ENCODE results near the gene SELENOH.
A peak's percentile ranks its signal among the peaks of the same experiment; 100 is the strongest.
"Not testable (repeated sequence)": the region's sequence is repeated elsewhere in the genome, so short reads cannot be mapped to it uniquely, and the experiment has no call there.

Gene SELENOH, protein sequence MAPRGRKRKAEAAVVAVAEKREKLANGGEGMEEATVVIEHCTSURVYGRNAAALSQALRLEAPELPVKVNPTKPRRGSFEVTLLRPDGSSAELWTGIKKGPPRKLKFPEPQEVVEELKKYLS

DNA sequence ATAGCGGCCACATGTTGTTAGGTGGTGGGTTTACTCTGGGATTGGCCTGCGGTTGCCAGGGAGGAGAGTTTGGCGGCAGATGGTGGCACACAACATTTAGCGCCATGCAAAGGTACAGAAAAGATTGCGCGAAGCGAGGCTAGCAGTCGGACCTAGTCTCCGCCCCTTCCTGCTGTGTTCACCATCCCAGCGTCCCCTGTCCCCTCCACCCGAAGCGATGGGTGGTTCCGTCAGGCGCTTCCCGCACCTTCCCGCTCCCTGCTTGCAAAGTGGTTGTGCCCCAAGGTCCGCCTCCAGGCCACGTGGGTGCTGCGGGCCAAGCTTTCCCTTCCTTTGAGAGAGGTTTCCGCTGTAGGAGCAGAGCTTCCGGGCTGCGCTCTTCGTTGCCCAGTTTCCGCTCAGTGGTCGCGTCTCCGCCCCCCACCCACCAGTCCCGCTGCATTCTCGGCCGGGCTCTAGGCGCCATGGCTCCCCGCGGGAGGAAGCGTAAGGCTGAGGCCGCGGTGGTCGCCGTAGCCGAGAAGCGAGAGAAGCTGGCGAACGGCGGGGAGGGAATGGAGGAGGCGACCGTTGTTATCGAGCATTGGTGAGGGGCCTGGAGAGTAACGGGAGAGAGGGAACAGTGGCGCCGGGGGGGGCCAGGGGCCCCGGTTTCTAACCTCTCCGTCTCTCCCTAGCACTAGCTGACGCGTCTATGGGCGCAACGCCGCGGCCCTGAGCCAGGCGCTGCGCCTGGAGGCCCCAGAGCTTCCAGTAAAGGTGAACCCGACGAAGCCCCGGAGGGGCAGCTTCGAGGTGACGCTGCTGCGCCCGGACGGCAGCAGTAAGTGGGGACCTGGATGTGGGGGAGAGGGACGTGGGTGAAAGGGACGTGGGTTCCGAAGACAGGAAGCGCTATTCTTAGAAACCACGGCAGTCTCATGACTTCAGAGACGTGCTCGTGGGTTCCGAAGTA lies at the start of gene SELENOH:
TSS of gene SELENOH (plus strand) at position 360 of the 955 bp plus-strand sequence. CDS start at position 465, 105 bp downstream.
- DNase-seq (ENCODE audit: low read depth): peak; percentile 87

DNA sequence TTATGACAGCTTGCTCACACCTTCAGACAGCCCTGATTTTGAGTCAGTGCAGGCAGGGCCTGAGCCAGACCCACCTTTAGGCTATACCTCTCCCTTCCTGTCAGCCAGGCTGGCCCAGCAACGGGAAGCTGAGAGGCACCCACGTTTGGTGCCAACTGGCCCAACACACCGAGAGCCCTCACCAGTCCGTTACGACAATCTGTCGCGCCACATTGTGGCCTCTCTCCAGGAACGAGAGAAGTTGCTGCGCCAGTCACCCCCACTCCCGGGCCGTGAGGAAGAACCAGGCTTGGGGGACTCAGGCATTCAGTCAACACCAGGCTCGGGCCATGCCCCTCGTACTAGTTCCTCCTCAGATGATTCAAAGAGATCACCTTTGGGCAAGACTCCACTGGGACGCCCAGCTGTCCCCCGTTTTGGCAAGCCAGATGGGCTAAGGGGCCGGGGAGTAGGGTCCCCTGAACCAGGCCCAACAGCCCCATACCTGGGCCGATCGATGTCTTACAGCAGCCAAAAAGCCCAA lies 42.4 kb upstream of the SELENOH start:
- no peak for DNase-seq (ENCODE audit: low read depth)

DNA sequence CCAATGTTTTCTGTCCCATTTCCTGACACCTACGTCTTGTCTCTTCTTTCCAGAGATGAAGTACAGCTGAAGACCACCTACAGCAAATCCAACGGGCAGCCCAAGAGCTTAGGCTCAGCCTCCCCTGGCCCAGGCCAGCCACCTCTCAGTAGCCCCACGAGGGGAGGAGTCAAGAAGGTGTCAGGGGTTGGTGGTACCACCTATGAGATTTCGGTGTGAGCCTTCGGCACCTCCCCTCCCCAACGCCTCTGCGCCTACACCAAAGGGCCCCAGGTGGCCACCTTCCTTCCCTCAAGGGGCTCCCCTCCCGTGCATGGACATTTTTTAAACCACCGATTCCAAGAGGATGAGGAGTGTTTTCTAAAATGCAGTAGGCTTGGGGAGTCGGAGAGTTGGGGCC lies 41.5 kb upstream of the SELENOH start:
- no peak for DNase-seq (ENCODE audit: low read depth)

DNA sequence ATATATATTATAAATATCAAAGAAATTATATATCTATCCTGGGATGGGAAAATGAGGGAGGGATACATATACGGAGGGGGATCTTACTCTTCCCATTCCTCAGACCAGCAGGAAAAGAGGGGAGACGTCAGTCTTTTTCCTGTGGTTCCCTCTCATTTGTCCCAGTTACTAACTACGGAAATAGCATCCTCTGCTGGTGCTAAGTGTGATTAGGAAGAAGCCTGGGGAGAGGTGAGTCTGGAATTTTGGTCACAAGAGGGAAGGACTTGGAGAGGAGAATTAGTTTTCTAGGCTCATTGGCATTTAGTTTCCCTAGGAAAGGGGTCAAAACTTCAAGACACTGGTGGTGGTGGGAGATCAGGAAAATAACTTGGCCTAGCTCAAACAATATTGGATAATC lies 40.9 kb upstream of the SELENOH start:
- DNase-seq (ENCODE audit: low read depth): no peak

DNA sequence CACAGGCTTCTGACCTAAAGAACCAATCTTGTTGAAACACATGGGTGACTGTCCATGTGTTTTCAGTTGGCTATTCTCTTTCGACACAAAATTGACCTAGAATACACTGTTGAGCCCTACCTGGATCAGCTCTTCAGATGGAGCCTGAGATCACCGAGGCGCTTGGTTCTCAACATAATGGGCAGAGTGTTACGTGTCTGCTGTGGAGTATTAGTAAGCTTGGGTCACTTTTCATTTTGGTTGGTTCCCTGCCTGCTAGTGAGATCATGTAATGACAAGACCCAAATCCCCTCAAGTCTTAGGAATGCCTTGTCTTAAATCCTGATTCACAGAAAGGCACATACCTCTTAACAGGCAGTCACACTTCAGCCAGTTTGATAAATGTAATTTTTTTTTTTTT lies 38.0 kb upstream of the SELENOH start:
- no peak for DNase-seq (ENCODE audit: low read depth)

DNA sequence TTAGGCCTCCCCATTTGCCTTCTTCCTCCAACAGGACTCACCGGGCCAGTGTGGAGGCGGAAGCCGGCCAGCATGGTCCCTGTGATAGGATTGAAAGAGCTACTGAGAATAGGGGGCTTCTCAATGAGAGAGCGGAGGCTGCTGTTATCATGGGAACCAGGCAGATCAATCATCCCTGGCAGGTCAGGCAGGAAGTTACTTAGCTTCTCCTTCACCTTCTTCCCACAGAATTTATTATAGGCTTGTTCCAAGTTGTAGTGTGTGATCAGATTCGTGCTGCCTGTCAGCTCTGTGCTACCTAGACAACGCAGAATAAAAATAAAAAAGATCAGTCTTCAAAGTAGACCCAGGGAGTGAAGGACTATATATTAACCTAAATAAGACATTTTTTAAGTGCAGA lies 36.4 kb upstream of the SELENOH start:
- DNase-seq (ENCODE audit: low read depth): no peak

DNA sequence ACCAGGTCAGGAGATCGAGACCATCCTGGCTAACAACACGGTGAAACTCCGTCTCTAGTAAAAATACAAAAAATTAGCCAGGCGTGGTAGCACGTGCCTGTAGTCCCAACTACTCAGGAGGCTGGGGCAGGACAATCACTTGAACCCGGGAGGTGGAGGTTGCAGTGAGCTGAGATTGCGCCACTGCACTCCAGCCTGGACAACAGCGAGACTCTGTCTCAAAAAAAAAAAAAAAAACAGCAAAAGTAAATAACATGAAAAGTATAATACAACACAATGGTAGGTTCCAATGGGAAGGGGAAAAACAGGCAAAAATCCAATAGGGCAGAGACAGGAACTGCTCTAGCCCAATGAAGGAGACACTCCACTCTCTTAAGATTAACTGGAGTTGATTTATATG lies 35.9 kb upstream of the SELENOH start:
- not testable (repeated sequence) for DNase-seq (ENCODE audit: low read depth)

DNA sequence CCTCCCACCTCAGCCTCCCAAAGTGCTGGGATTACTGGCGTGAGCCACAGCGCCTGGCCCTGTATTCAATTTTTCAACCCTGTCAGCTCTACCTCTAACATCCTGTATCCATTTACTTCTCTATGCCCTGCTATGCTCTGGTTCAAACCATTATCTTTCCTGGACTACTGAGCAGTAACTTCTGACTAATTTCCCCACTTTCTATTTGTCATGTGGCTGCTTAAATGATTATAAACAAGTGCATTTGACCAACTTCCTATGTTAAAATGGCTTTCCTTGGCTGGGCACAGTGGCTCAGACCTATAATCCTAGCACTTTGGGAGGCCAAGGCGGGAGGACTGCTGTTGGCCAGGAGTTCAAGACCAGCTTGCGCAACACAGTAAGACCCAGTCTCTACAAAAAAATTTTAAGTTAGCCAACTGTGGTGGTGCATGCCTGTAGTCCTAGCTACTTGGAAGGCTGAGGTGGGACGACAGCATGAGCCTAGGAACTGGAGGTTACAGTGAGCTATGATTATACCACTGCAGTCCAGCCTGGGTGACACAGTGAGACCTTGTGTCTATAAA lies 31.4 kb upstream of the SELENOH start:
- no peak for DNase-seq (ENCODE audit: low read depth)

DNA sequence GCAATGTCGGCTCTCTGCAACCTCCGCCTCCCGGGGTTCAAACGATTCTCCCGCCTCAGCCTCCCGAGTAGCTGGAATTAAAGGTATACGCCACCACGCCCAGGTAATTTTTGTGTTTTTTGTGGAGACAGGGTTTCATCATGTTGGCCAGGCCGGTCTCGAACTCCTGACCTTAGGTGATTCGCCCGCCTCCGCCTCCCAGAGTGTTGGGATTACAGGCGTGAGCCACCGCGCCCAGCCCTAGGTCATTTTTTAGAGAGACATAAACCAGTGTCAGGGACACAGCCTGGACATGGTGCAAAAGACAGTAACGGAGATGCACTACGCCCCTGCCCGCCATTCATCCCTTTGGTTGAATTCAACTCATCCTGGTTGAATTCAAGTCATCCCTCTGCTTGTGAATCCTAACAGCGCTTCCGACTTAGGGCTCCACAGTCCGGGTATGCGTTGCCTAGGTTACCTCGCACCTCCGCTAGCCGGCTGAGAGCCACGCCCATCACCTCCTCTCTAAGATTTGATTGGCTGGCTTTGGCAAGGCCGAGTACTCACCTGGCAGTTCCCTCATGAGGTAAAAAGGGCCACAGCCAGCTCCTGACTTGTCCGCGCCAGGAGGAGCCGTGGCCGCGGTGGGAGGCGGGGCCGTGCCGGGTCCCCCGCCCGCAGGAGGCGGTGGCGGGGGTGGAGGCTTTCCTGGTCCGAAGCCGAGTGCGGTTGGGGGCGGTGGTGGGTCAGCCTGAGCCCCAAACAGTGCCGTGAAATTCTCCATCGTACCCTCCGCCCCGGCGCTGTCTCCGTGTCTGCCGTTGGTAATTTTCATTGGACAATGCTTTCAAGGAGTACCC lies 29.7 kb upstream of the SELENOH start, which contains the start of gene MED19:
TSS of gene MED19 (minus strand) at position 802 of the 842 bp plus-strand sequence. CDS start at position 766, 36 bp downstream.
- DNase-seq (ENCODE audit: low read depth): peak; percentile 66

DNA sequence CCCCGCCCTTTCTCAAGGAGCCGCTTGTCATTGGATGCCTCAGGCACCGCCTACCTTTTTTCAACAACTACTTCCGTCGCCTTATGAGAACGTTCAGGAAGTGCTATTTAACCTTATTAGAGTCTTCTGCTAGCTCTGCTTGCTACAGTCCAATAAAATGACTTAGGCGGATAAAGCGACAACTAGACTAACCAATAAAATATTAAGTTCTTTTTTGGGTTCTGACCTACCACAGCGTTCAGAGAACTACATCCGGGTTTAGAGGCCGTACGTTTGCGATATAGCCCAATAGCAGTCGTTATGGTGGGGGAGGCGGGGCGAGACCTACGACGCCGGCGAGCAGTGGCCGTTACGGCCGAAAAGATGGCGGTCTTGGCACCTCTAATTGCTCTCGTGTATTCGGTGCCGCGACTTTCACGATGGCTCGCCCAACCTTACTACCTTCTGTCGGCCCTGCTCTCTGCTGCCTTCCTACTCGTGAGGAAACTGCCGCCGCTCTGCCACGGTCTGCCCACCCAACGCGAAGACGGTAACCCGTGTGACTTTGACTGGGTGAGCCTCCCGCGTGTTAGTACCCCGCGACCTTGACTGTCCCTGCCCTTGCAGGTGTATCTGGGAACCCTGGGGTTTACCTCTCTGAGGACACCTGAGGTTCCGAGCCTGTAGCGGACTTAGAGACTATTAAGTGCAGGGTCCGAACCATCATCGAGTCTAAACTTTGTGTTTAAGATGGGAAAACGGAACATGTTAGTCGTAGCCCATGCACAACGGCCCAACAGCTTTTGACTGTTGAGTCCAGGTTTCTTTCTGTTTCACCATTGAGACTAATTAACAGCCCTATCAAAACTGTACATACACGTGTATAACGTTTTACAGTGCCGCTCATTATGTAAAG lies 28.8 kb upstream of the SELENOH start, which contains the start of gene TMX2:
TSS of gene TMX2 (plus strand) at position 338 of the 895 bp plus-strand sequence. CDS start at position 364, 26 bp downstream.
- peak; percentile 80 for DNase-seq (ENCODE audit: low read depth)

DNA sequence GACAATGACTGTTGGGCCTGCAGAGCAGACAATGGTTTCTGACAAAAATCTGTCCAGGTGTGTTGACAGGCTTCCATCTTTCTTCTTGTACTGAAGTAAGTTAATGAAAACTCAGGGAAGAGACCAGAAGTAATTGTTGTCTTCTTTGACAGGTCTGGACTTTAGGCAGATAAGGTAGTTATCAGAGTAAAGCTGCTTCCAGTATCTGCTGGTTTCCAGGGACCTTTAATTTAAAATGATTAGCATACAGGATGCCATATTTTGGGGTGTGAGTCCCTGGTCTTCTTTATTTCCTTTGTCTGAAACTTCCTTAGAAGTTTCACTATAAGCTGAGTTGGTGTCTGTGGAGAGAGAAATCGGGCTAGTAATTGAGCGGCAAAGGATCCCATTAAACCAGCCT lies 27.5 kb upstream of the SELENOH start:
- no peak for DNase-seq (ENCODE audit: low read depth)

DNA sequence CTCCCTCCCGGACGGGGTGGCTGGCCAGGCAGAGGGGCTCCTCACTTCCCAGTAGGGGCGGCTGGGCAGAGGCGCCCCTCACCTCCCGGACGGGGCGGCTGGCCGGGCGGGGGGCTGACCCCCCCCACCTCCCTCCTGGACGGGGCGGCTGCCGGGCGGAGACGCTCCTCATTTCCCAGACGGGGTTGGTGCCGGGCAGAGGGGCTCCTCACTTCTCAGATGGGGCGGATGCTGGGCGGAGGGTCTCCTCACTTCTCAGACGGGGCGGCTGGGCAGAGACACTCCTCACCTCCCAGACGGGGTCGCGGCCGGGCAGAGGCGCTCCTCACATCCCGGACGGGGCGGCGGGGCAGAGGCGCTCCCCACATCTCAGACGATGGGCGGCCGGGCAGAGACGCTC lies 24.6 kb upstream of the SELENOH start:
- DNase-seq (ENCODE audit: low read depth): not testable (repeated sequence)

DNA sequence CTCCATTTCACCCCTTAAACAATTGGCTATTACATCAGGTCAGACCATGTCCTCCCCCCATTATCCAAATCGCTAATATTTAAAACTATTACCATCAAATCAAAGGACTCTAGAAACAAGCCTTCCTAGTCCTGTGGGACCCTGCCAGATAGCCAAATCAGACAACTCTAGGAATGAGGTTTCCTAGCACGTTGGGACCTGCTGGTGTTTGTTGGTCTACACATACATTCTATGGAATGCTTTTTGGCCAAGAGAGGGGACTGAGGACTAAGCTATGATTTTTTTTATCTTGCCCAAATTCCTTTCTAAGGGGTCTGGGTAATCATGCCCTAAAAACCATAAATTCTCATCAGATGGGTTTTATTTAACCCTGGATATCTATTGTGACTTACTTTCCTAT lies 14.1 kb upstream of the SELENOH start:
- DNase-seq (ENCODE audit: low read depth): no peak

DNA sequence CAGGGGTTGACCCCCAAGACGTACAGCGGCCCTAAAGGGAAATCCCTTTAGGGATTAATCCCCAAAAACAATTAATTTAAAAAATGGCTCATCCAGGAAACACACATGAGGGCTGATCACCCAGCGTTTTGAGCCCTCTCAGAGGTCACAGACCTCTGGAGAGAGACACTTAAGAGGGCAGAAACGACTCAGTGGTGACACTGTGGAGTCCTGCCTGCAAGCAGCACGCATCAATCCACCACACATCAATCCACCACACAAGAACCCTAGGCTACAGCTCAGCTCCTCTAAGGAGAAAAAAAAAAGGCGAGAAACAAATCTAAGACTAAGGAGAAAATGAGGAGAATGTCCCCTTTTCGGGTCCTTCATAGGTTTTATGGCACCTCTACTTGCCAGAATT lies 12.5 kb upstream of the SELENOH start:
- no peak for DNase-seq (ENCODE audit: low read depth)

DNA sequence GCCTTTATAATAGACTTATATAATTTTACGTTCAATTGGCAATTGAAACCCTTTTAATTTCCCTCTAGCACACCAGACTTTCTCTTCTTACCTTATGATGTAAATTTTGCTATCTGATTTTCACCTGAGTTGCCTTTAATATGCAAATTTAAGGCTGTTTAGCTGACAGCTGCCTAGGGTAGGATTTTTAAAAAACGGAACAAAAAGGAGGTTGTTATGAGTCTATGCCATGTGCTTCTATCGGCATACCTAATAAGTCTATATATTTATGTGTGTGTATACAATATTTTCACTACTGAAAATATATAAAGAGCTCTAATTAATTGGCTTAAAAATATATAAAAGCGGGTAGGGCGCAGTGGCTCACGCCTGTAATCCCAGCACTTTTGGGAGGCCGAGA lies 11.8 kb upstream of the SELENOH start:
- no peak for DNase-seq (ENCODE audit: low read depth)

DNA sequence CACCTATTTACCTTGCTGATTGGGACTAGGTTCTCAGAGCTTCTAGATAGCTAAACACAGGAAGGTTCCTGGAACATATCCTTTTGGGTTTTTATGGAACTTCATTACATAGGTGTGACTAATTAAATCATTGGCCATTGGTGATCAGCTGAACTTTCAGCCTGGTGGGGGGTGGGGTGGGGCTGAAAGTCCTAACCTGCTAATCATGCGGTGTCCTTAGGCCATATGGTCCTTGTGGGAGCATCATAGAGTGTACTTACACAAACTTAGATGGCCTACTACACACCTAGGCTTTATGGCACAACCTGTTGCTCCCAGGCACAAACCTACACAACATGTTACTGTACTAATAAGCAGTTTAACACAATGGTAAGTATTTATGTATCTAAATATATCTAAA lies 8.6 kb upstream of the SELENOH start:
- no peak for DNase-seq (ENCODE audit: low read depth)

DNA sequence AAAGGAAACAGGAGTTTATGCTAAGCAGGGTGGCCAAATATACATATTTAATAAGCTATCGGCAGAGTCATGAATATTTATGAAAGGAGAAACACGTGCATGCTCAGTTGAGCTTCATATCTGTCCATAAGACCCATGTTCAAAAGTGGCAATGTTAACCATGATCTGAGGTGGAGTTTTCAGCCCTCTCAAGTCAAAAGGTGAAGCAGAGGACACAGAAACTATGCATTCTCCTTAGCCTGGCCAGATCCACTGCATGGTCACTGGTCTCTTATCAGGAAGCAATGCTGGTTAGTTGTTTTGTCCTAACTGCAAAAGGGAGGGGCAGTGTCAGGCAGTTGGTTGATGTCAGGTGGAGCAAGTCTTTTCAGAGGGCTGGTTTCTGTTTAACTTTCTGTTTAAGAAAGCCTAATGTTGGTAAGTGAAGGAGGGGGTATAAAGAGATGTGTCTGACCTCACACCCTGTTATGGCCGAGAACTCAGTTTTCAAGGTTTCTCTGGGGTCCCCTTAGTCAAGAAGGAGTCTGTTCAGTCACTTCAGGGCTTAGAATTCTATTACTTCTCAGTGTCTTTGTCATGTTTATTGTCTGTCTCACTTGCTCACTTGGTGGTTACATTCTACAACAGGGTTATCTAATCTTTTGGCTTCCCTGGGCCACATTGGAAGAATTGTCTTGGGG lies 5.5 kb upstream of the SELENOH start:
- DNase-seq (ENCODE audit: low read depth): no peak

DNA sequence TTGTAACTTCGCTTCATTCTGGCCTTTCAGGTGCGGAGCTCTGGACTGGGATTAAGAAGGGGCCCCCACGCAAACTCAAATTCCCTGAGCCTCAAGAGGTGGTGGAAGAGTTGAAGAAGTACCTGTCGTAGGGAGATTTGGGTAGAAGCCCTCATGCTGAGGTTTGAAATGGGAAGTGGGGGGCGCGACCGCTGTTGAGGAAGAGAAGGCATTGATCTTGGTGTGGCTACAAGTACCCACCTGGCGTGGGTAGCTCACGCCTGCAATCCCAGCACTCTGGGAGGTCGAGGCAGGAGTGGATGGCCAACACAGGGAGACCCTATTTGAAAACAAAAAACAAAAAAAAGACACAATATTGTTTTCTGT lies 779 bp downstream of the SELENOH start:
- no peak for DNase-seq (ENCODE audit: low read depth)

DNA sequence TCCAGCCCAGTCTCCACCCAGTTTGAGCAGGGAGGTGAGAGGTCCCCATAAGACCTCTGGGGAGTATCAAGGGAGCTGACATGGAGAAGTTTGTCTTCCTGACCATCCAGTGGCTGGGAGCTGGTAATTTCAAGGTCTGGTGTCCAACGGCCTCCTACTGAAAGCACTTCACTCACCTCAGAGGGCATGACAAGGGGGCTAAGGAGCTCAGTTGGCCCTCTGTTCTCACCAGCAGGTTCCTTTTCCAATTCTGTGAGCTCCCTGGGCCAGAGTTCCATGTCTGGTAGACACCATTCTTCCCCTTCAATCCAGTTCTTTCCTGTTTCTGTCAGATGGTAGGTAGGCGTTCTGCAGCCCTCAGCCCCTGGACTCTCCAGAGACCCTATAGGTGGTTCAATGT lies 3.1 kb downstream of the SELENOH start:
- no peak for DNase-seq (ENCODE audit: low read depth)

DNA sequence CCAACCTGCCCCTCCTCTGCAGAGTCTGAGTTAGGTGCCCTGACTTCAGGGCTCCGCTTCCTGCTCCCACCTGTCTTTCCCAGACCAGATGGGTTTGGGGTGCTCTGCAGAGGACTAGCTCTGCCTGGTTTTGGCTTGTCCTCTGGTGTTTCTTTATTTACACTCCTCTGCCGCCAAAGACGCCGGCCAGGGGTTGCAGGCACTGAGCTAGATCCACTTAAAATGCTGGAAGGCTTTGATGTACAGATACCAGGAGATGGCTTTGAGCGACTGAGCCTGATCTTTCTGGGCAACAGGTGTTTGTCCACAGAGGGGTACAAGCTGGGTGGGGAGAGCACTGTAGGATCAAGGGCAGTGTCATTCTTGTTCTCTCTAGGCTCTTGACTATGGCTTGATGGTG lies 3.9 kb downstream of the SELENOH start:
- DNase-seq (ENCODE audit: low read depth): no peak

Measured in stimulated activated CD8-positive, alpha-beta memory T cell treated with anti-CD3 and anti-CD28 coated beads, Interleukin-12 subunit alpha, Interleukin-12 subunit beta, amount 100 ng/mL, for 4 hours (primary cell).